Measurements from ENCODE around the gene M1AP.

The M1AP gene

GRCh38 chr2:74544634-74545033, 103.5 kb downstream of the M1AP start:
- DNase-seq (ENCODE audit: extremely low read depth, low read depth): no peak
- no peak for TF ChIP-seq CTCF (IDR thresholded peaks at IDR 0.05; ENCODE audit: low read depth, low read length)

GRCh38 chr2:74542978-74543377, 105.2 kb downstream of the M1AP start:
- TF ChIP-seq CTCF (IDR thresholded peaks at IDR 0.05; ENCODE audit: low read depth, low read length): no peak
- DNase-seq (ENCODE audit: extremely low read depth, low read depth): no peak

- DNase-seq (ENCODE audit: extremely low read depth, low read depth): no peak
- no peak for TF ChIP-seq CTCF (IDR thresholded peaks at IDR 0.05; ENCODE audit: low read depth, low read length)
Observed at GRCh38 chr2:74540291-74540690, 107.8 kb downstream of the M1AP start.

GRCh38 chr2:74538881-74539339, 109.2 kb downstream of the M1AP start:
- TF ChIP-seq CTCF (IDR thresholded peaks at IDR 0.05; ENCODE audit: low read depth, low read length): no peak

GRCh38 chr2:74537140-74537539, 111.0 kb downstream of the M1AP start:
- TF ChIP-seq CTCF (IDR thresholded peaks at IDR 0.05; ENCODE audit: low read depth, low read length): no peak
- DNase-seq (ENCODE audit: extremely low read depth, low read depth): no peak

More at GRCh38 chr2:74538881-74539339, 109.2 kb downstream of the M1AP start:
- no peak for DNase-seq (ENCODE audit: extremely low read depth, low read depth)

DNA sequence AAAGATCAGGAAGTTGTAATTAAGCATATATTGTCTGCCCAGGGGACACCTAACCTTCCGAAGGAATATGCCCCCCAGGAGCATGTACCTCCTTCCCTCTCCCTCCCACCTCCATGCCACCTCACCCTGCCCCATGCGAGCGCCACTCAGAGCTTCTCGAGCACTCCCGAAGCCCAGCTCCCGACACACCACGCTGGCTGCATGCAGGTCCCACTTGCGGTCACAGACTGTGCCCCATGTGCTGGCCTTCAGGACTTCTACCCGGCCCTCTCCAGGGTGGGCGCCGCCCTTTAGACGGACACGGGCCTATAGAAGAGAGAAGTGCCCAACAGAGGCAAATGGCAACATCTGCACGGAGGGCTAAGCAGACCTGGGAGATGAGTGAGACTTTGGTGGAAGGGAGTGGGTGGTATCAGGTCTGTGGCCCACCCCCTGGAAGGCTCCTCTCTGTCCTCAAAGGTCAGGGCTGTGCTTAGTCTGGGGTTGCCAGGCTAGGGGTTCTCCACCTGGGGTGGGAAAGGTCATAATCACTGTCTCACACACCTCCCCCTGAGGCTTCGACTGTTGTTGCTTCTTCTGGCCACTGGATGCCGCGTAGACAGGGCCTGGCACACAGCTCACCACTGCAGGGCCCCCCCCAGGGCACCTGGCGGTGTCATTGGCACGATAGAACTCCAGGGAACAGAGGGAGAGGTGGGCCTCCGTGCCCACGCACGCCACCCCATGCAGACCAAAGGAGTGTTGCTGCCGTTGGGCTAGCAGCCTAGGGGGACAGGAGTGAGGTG, 111.8 kb downstream of the M1AP start:
- DNase-seq (ENCODE audit: extremely low read depth, low read depth): no peak
- no peak for TF ChIP-seq CTCF (IDR thresholded peaks at IDR 0.05; ENCODE audit: low read depth, low read length)

GRCh38 chr2:74535440-74535965, 112.6 kb downstream of the M1AP start:
- TF ChIP-seq CTCF (IDR thresholded peaks at IDR 0.05; ENCODE audit: low read depth, low read length): no peak

More at GRCh38 chr2:74535440-74535965, 112.6 kb downstream of the M1AP start:
- no peak for DNase-seq (ENCODE audit: extremely low read depth, low read depth)

All from AG09319 (cell line).